ENCODE results near the gene ETNK2. TPM values are rescaled to one million over a fixed set of nuclear protein-coding genes. Genes with fewer than 3 reads are reported as not detected.

Gene ETNK2
- total RNA-seq, 2 donors from 2014 or later: 5.6 to 17.5 TPM

- Histone ChIP-seq H3K4me3 (no peak overlapping the region), H3K27me3 (no peaks in the 10 kb centered on the region), H3K9me3 (no peaks in the 10 kb centered on the region), H3K4me1 (peaks cover 0 to 15% of the 10 kb centered on the region in 2 donors), H3K36me3 (no peaks in the 10 kb centered on the region), H3K27ac (no peak overlapping the region)
- TF ChIP-seq CTCF (IDR thresholded peaks at IDR 0.05): no peak
- no peak for DNase-seq (ENCODE audit: low spot score)
Observed at GRCh38 chr1:204110894-204111633, 40.8 kb downstream of the ETNK2 start.

- H3K27me3 ChIP-seq: no peaks in the 10 kb centered on the region
- no peak for TF ChIP-seq CTCF (IDR thresholded peaks at IDR 0.05)
- H3K9me3 ChIP-seq: no peaks in the 10 kb centered on the region
- H3K4me3 ChIP-seq: no peak overlapping the region
- no peaks in the 10 kb centered on the region for H3K36me3 ChIP-seq
- no peak for DNase-seq (ENCODE audit: low spot score)
- H3K27ac ChIP-seq: no peak overlapping the region
- H3K4me1 ChIP-seq: peaks cover 0 to 31% of the 10 kb centered on the region in 2 donors
Observed at GRCh38 chr1:204108312-204109141, 43.3 kb downstream of the ETNK2 start.

- no peak overlapping the region for H3K4me3 ChIP-seq
- no peaks in the 10 kb centered on the region for H3K27me3 ChIP-seq
- no peak for TF ChIP-seq CTCF (IDR thresholded peaks at IDR 0.05)
- H3K36me3 ChIP-seq: no peaks in the 10 kb centered on the region
- H3K27ac ChIP-seq: no peak overlapping the region
- H3K9me3 ChIP-seq: no peaks in the 10 kb centered on the region
- no peak for DNase-seq (ENCODE audit: low spot score)
- H3K4me1 ChIP-seq: peaks cover 0 to 38% of the 10 kb centered on the region in 2 donors
Observed at GRCh38 chr1:204107892-204108291, 44.0 kb downstream of the ETNK2 start.

- DNase-seq (ENCODE audit: low spot score): no peak
- Histone ChIP-seq H3K9me3 (no peaks in the 10 kb centered on the region), H3K27me3 (no peaks in the 10 kb centered on the region), H3K4me1 (peaks cover 0 to 48% of the 10 kb centered on the region in 2 donors), H3K36me3 (no peaks in the 10 kb centered on the region), H3K4me3 (no peak overlapping the region), H3K27ac (no peak overlapping the region)
- no peak for TF ChIP-seq CTCF (IDR thresholded peaks at IDR 0.05)
Observed at GRCh38 chr1:204106825-204107224, 45.0 kb downstream of the ETNK2 start.

- H3K27me3 ChIP-seq: no peaks in the 10 kb centered on the region
- H3K27ac ChIP-seq: peak overlapping the region in 1 of 2 donors; percentile 36
- no peak overlapping the region for H3K4me3 ChIP-seq
- no peak for DNase-seq (ENCODE audit: low spot score)
- no peaks in the 10 kb centered on the region for H3K36me3 ChIP-seq
- H3K4me1 ChIP-seq: peaks cover 0 to 64% of the 10 kb centered on the region in 2 donors
- H3K9me3 ChIP-seq: no peaks in the 10 kb centered on the region
- no peak for TF ChIP-seq CTCF (IDR thresholded peaks at IDR 0.05)
Observed at GRCh38 chr1:204105131-204105515, 46.7 kb downstream of the ETNK2 start.
